ENCODE measurements around the gene RIMS1. TPM values are rescaled to one million over a fixed set of nuclear protein-coding genes. Genes with fewer than 3 reads are reported as not detected.

Gene RIMS1
- total RNA-seq, 1 donor from 2014 or later: 456 TPM

DNA sequence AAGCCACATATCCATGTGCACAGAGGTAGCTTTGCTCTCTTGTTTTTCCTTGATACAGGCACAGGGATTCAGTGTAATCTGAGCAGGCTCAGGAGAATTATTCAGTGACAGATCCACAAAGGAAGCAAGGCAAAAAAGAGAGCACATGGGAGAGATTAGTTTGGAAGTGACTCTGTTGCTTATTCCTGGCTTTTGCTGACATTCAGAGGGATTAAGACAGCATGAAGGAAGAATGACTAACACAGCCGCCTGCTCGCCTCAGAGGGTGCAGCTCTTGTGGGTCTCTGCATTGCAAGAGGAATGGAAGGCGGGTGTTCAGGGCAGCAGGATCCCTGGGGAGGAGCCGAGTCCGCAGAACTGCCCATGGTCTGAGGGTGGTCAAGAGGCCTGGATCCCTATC is 532.1 kb downstream of the RIMS1 start:
- no peak for DNase-seq

DNA sequence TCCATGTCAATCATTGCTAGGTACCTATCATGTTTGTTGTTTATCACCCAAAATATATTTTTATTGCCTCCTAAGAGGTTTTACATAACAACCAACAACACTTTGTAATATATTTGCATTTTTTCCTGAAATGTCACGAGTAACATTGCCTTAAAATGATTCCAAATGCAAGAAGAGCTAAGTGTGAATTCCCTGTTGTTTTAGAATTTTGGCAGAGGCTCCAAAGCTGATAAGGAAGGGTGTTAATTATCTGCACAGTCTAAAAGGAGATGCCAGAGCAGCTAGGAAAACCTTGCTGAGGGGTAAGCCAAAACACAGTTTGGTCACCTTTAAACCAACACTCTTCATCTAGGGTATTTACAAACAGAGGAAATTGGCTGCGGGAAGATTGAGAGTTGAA is 533.6 kb downstream of the RIMS1 start:
- DNase-seq: no peak

DNA sequence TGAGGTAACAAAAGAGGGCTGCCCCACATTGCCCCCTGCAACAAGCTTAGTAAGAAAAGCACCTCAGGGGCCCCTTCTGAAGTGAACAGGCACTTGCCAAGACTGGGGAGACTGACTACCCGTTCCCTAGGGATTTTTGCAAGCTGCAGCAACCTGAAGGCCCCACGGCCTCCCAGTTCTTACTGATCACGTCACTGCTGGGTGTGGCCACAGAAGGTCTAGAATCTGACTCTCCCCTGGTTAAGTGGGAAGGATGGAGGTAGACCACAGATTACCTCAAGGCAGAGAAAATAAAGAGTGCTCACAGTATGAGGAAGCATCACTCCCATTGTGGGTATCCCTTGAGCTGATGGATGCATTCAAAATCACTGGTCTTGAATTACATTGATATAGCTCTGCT is 534.1 kb downstream of the RIMS1 start:
- DNase-seq: no peak

- no peak for DNase-seq
Observed at GRCh38 chr6:72421387-72421786, 535.0 kb downstream of the RIMS1 start.

GRCh38 chr6:72422171-72422570 is 535.8 kb downstream of the RIMS1 start:
- no peak for DNase-seq

DNA sequence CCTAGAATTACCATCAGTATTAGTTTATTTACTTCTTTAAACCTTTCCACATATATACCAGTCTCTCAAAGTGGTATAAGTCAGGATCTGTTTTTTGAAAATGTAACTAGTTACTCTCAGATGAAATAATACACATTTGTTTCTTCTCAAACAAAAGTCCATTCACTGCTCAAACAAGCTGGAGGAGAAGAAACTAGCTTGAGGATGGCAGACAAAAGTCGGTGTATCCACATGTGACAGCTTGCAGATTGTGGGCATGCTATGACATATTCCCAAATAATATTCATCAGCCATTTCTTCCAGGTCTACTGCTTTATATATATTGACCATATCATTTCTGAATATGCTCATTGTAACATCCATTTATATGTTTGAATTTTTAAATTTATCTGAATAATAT is 538.1 kb downstream of the RIMS1 start:
- no peak for DNase-seq

DNA sequence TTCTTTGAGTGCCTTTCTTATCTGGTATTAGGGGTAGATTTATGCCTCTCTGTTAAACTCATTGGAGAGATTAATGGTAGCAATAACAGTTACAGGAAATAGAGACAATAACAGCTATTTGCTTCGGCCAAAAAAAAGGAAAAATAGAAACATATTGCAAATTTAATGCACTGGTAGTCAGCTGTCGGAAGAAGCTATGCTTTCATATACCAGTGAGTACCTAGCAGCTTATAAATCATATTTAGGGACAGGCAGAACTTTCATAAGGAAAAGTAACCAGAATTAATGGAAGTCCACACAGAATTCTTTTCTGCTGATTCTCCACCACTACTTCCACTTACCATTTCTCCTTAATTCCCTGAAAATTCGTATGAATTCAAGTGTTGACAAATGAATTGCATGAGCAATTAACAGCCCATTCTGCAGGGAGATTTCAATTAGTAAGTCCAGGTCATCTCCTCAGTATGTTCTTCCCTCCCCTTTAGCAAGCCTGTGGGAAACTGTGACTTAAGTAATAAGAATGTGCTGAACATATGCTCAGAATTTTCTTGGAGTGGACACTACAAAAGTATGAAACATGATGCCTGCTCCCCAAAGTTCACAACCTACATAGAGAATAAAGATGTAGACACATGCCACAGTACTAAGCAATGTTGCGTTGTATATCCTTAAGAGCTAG is 538.8 kb downstream of the RIMS1 start:
- DNase-seq: no peak

DNA sequence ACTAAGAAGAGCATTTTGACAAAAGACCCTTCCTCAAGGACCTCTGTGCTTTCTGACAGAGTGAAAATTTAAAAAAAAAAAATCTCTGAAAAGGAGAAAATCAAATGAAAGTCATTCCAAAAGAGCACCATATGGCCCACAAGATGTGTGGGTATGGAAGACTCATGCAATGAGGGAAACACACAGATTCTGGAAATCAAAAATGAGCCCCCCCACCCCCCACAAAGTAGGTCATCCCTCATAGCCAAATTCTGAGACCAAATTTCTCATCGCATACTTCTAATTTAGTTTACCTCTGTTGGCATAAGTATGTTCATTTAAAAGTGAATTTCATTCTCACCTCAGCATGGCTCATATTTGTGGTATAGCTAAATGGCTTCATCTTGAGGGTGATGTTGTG is 554.3 kb downstream of the RIMS1 start:
- DNase-seq: no peak

GRCh38 chr6:72446430-72446829 is 560.1 kb downstream of the RIMS1 start:
- DNase-seq: no peak

Measured in occipital lobe (tissue), 2 donors.